Mammary epithelial cell (primary cell): ENCODE data around the gene CRY1.
"Not testable (repeated sequence)": the region's sequence is repeated elsewhere in the genome, so short reads cannot be mapped to it uniquely, and the experiment has no call there.

Experiments used
- EZH2 ChIP-seq: IDR thresholded peaks from 2 replicates; pipeline ENCODE4 v1.6.1; 2012; ENCODE audit warnings: low read length, inconsistent platforms, borderline replicate concordance
- TF ChIP-seq, protein P1 (sequence below), 2 donors: IDR thresholded peaks in 1 of 2; conservative IDR thresholded peaks in 1 of 2; 2 replicates each; pipeline ENCODE4 v1.5.1; 2011 to 2012; ENCODE audit warnings: inconsistent platforms in 2 of 2, low read length in 2 of 2, mild to moderate bottlenecking in 2 of 2, control low read depth in 1 of 2, low read depth in 1 of 2; ENCODE audit not compliant: insufficient read depth in 1 of 2; ENCODE audit errors: extremely low read depth in 1 of 2

DNA sequence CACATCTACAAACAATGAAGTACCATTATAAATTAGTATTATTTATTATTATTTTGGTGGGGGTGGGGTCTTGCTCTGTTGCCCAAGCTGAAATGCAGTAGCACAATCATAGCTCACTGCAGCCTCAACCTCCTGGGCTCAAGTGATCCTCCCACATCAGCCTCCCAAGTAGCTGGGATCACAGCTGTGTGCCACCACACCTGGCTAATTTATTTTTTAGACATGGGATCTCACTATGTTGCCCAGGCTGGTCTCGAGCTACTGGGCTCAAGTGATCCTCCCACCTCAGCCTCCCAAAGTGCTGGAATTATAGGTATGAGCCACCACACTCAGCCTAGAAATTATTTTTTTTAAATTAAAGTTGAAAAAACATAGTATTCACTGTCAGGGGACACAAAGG, 15.0 kb upstream of the CRY1 start:
- TF ChIP-seq, protein P1, sequence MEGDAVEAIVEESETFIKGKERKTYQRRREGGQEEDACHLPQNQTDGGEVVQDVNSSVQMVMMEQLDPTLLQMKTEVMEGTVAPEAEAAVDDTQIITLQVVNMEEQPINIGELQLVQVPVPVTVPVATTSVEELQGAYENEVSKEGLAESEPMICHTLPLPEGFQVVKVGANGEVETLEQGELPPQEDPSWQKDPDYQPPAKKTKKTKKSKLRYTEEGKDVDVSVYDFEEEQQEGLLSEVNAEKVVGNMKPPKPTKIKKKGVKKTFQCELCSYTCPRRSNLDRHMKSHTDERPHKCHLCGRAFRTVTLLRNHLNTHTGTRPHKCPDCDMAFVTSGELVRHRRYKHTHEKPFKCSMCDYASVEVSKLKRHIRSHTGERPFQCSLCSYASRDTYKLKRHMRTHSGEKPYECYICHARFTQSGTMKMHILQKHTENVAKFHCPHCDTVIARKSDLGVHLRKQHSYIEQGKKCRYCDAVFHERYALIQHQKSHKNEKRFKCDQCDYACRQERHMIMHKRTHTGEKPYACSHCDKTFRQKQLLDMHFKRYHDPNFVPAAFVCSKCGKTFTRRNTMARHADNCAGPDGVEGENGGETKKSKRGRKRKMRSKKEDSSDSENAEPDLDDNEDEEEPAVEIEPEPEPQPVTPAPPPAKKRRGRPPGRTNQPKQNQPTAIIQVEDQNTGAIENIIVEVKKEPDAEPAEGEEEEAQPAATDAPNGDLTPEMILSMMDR (conservative IDR thresholded peaks at IDR 0.05 in 1 of 2, IDR thresholded peaks at IDR 0.05 in 1 of 2; ENCODE audit: extremely low read depth in 1 of 2, insufficient read depth in 1 of 2, low read depth in 1 of 2, low read length in 2 of 2), result not testable (repeated sequence)
- TF ChIP-seq EZH2, result not testable (repeated sequence)
